KOPT-K1 (cell line): ENCODE results near the gene PLEKHM3.
A peak's percentile ranks its signal among the peaks of the same experiment; 100 is the strongest.

Source experiments
- H3K27ac ChIP-seq: fragments of 200-600 bp; sonication (generic); 2 replicates; pipeline ENCODE4 v1.5.1; 2016; ENCODE audit warnings: antibody characterized with exemption, mild to moderate bottlenecking, low read depth, low read length; ENCODE audit not compliant: poor library complexity, severe bottlenecking
- H3K36me3 ChIP-seq: fragments of 200-600 bp; sonication (generic); 2 replicates; pipeline ENCODE4 v1.5.1; 2017; ENCODE audit warnings: antibody characterized with exemption, mild to moderate bottlenecking, low read length, moderate library complexity; ENCODE audit not compliant: insufficient read depth
- H3K9me3 ChIP-seq: fragments of 200-600 bp; sonication (generic); 2 replicates; pipeline ENCODE4 v1.5.1; 2017; ENCODE audit warnings: antibody characterized with exemption, low read length, mild to moderate bottlenecking; ENCODE audit not compliant: insufficient read depth, poor library complexity, severe bottlenecking

The PLEKHM3 gene

GRCh38 chr2:208025037-208025813 lies at the start of gene PLEKHM3:
TSS of gene PLEKHM3 (minus strand) at chr2:208025527. CDS start at chr2:208001639, 23,888 bp downstream.
- Histone ChIP-seq H3K27ac (peak within 1 kb of the TSS; percentile 72), H3K36me3 (no peaks in the 10 kb centered on the region), H3K9me3 (no peaks in the 10 kb centered on the region)

GRCh38 chr2:208074610-208075356 lies 49.5 kb upstream of the PLEKHM3 start:
- no peaks in the 10 kb centered on the region for H3K9me3 ChIP-seq
- no peak overlapping the region for H3K27ac ChIP-seq
- no peaks in the 10 kb centered on the region for H3K36me3 ChIP-seq

GRCh38 chr2:208072250-208072892 lies 47.0 kb upstream of the PLEKHM3 start:
- no peaks in the 10 kb centered on the region for H3K36me3 ChIP-seq
- H3K9me3 ChIP-seq, result no peaks in the 10 kb centered on the region
- H3K27ac ChIP-seq, result no peak overlapping the region

- no peaks in the 10 kb centered on the region for H3K9me3 ChIP-seq
- H3K27ac ChIP-seq, result no peak overlapping the region
- no peaks in the 10 kb centered on the region for H3K36me3 ChIP-seq
Measured at GRCh38 chr2:208069186-208069585, 43.9 kb upstream of the PLEKHM3 start.

- Histone ChIP-seq H3K36me3 (no peaks in the 10 kb centered on the region), H3K27ac (no peak overlapping the region), H3K9me3 (no peaks in the 10 kb centered on the region)
Measured at GRCh38 chr2:208066016-208066415, 40.7 kb upstream of the PLEKHM3 start.

GRCh38 chr2:208065476-208065875 lies 40.1 kb upstream of the PLEKHM3 start:
- no peaks in the 10 kb centered on the region for H3K9me3 ChIP-seq
- no peak overlapping the region for H3K27ac ChIP-seq
- no peaks in the 10 kb centered on the region for H3K36me3 ChIP-seq

- no peaks in the 10 kb centered on the region for H3K9me3 ChIP-seq
- no peaks in the 10 kb centered on the region for H3K36me3 ChIP-seq
- no peak overlapping the region for H3K27ac ChIP-seq
Measured at GRCh38 chr2:208064220-208064961, 39.1 kb upstream of the PLEKHM3 start.

- no peaks in the 10 kb centered on the region for H3K9me3 ChIP-seq
- no peak overlapping the region for H3K27ac ChIP-seq
- H3K36me3 ChIP-seq, result no peaks in the 10 kb centered on the region
Measured at GRCh38 chr2:208062961-208063360, 37.6 kb upstream of the PLEKHM3 start.

- Histone ChIP-seq H3K36me3 (no peaks in the 10 kb centered on the region), H3K9me3 (no peaks in the 10 kb centered on the region), H3K27ac (no peak overlapping the region)
Measured at GRCh38 chr2:208062113-208062512, 36.8 kb upstream of the PLEKHM3 start.

GRCh38 chr2:208057108-208057507 lies 31.8 kb upstream of the PLEKHM3 start:
- no peaks in the 10 kb centered on the region for H3K9me3 ChIP-seq
- H3K27ac ChIP-seq, result no peak overlapping the region
- H3K36me3 ChIP-seq, result no peaks in the 10 kb centered on the region

GRCh38 chr2:208049441-208049840 lies 24.1 kb upstream of the PLEKHM3 start:
- Histone ChIP-seq H3K27ac (no peak overlapping the region), H3K36me3 (no peaks in the 10 kb centered on the region), H3K9me3 (no peaks in the 10 kb centered on the region)

GRCh38 chr2:208049006-208049405 lies 23.7 kb upstream of the PLEKHM3 start:
- no peaks in the 10 kb centered on the region for H3K9me3 ChIP-seq
- H3K36me3 ChIP-seq, result no peaks in the 10 kb centered on the region
- no peak overlapping the region for H3K27ac ChIP-seq

GRCh38 chr2:208047840-208048239 lies 22.5 kb upstream of the PLEKHM3 start:
- Histone ChIP-seq H3K27ac (no peak overlapping the region), H3K9me3 (no peaks in the 10 kb centered on the region), H3K36me3 (no peaks in the 10 kb centered on the region)

GRCh38 chr2:208046686-208047085 lies 21.4 kb upstream of the PLEKHM3 start:
- Histone ChIP-seq H3K27ac (no peak overlapping the region), H3K36me3 (no peaks in the 10 kb centered on the region), H3K9me3 (no peaks in the 10 kb centered on the region)

- no peak overlapping the region for H3K27ac ChIP-seq
- no peaks in the 10 kb centered on the region for H3K9me3 ChIP-seq
- H3K36me3 ChIP-seq, result no peaks in the 10 kb centered on the region
Measured at GRCh38 chr2:208042450-208042849, 17.1 kb upstream of the PLEKHM3 start.
